ENCODE results near the gene SPATA24.

Gene SPATA24

GRCh38 chr5:139381837-139382761 lies 21.8 kb downstream of the SPATA24 start:
- no peak for TF ChIP-seq CTCF (IDR thresholded peaks at IDR 0.05)
- Histone ChIP-seq H3K27ac (no peak overlapping the region), H3K4me3 (ENCODE audit: low read depth in 1 of 2, low read length in 1 of 2) (no peak overlapping the region), H3K36me3 (peaks cover 7% of the 10 kb centered on the region), H3K9me3 (no peaks in the 10 kb centered on the region), H3K27me3 (no peaks in the 10 kb centered on the region), H3K4me1 (ENCODE audit: control insufficient read depth in 1 of 2, insufficient read depth in 1 of 2, low read depth in 1 of 2, low read length in 1 of 2) (peaks cover 36 to 42% of the 10 kb centered on the region in 2 experiments)

GRCh38 chr5:139379626-139380449 lies 24.1 kb downstream of the SPATA24 start:
- no peak for TF ChIP-seq CTCF (IDR thresholded peaks at IDR 0.05)
- peaks cover 16 to 20% of the 10 kb centered on the region in 2 experiments for H3K4me1 ChIP-seq (ENCODE audit: control insufficient read depth in 1 of 2, insufficient read depth in 1 of 2, low read depth in 1 of 2, low read length in 1 of 2)
- no peak overlapping the region for H3K4me3 ChIP-seq (ENCODE audit: low read depth in 1 of 2, low read length in 1 of 2)
- H3K9me3 ChIP-seq: no peaks in the 10 kb centered on the region
- H3K27ac ChIP-seq: no peak overlapping the region
- H3K36me3 ChIP-seq: peaks cover 13% of the 10 kb centered on the region
- H3K27me3 ChIP-seq: no peaks in the 10 kb centered on the region

DNA sequence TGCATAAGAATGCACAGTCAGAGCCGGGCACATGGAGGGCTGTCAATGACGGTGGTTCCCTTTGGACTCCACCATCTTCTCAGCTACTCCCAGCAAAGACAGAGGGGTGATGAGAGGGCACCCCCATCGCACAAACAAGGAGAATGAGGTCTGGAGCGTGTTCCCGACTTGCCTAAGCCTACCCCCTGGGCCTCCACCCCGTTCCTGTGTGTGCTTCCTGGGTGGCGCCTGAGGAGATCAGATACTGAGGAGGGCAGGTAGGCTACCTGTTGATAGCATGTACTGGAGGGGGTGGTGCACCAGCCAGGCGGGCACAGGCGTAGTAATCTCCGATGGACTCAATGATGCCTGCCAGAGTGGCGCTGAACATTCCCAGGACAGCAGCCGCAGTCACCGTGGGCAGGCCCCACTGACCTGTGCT lies 24.9 kb downstream of the SPATA24 start:
- no peak for TF ChIP-seq CTCF (IDR thresholded peaks at IDR 0.05)
- no peak overlapping the region for H3K4me3 ChIP-seq (ENCODE audit: low read depth in 1 of 2, low read length in 1 of 2)
- peaks cover 8 to 11% of the 10 kb centered on the region in 2 experiments for H3K4me1 ChIP-seq (ENCODE audit: control insufficient read depth in 1 of 2, insufficient read depth in 1 of 2, low read depth in 1 of 2, low read length in 1 of 2)
- H3K9me3 ChIP-seq: no peaks in the 10 kb centered on the region
- no peaks in the 10 kb centered on the region for H3K27me3 ChIP-seq
- peaks cover 21% of the 10 kb centered on the region for H3K36me3 ChIP-seq
- no peak overlapping the region for H3K27ac ChIP-seq

DNA sequence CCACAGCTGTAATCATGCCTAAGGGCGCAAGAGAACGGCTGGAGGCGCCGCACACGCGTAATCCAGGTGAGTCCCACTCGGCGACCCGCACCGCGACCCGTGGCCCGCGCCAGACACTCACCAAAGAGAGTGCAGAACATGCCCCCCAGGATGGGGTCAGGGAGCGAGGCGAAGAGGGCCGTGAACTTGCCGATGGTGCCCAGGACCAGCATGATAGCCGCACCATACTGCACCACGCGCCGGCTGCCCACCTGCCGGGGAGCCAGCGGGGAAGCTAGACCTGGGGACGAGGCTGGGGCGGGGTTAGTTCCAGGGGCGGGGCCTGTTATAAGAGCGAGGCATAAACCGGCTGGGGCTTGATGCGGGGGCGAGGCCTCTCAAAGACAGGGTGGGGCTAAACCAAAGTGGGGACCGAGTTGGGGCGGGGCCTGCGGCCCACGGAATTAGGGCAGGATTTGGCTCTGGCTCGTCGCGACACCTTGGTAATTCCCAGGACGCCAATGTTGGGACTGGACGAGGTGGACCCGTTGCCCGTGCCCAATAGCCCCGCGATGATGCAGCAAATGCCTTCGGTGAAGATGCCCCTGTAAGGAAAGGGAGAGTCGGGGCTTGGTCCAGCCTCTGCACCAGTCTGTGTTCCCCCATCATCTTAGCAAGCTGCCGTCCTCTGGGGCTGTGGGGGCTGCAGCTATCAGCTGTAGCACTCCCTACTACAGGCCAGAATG lies 25.6 kb downstream of the SPATA24 start:
- peaks cover 28% of the 10 kb centered on the region for H3K36me3 ChIP-seq
- H3K4me3 ChIP-seq (ENCODE audit: low read depth in 1 of 2, low read length in 1 of 2): no peak overlapping the region
- no peaks in the 10 kb centered on the region for H3K9me3 ChIP-seq
- no peaks in the 10 kb centered on the region for H3K27me3 ChIP-seq
- no peak overlapping the region for H3K27ac ChIP-seq
- TF ChIP-seq CTCF (IDR thresholded peaks at IDR 0.05): no peak
- peaks cover 4% of the 10 kb centered on the region in 2 experiments for H3K4me1 ChIP-seq (ENCODE audit: control insufficient read depth in 1 of 2, insufficient read depth in 1 of 2, low read depth in 1 of 2, low read length in 1 of 2)

- H3K4me3 ChIP-seq (ENCODE audit: low read depth in 1 of 2, low read length in 1 of 2): no peak overlapping the region
- no peak for TF ChIP-seq CTCF (IDR thresholded peaks at IDR 0.05)
- H3K9me3 ChIP-seq: no peaks in the 10 kb centered on the region
- H3K36me3 ChIP-seq: peaks cover 38% of the 10 kb centered on the region
- H3K27ac ChIP-seq: no peak overlapping the region
- H3K27me3 ChIP-seq: no peaks in the 10 kb centered on the region
- H3K4me1 ChIP-seq (ENCODE audit: control insufficient read depth in 1 of 2, insufficient read depth in 1 of 2, low read depth in 1 of 2, low read length in 1 of 2): peaks cover 0 to 4% of the 10 kb centered on the region in 2 experiments
Measured at GRCh38 chr5:139377226-139377625, 26.7 kb downstream of the SPATA24 start.

Measured in neutrophil (primary cell).